Activated CD4-positive, alpha-beta T cell treated with anti-CD3 and anti-CD28 coated beads, Interleukin-2, amount 50 U/mL, for 16 hours (primary cell): ENCODE measurements around the gene GGT6.

Experiments used
- DNase-seq: peaks from one replicate; pipeline ENCODE4 v3.0.0-alpha.2; 2020

Gene GGT6

GRCh38 chr17:4573669-4574068 is 13.3 kb upstream of the GGT6 start:
- peak; percentile 71 for DNase-seq

GRCh38 chr17:4573115-4573514 is 12.7 kb upstream of the GGT6 start:
- no peak for DNase-seq

- no peak for DNase-seq
These were observed 11.8 kb upstream of the GGT6 start for GRCh38 chr17:4572131-4572530.

- DNase-seq, result no peak
These were observed 9.2 kb upstream of the GGT6 start for GRCh38 chr17:4569591-4569990.

GRCh38 chr17:4566785-4567184 is 6.4 kb upstream of the GGT6 start:
- peak; percentile 60 for DNase-seq

- peak; percentile 79 for DNase-seq
These were observed 5.1 kb upstream of the GGT6 start for GRCh38 chr17:4565209-4566141.

- DNase-seq, result no peak
These were observed 1.9 kb upstream of the GGT6 start for GRCh38 chr17:4562015-4562969.

GRCh38 chr17:4560837-4561256 is 470 bp upstream of the GGT6 start:
- no peak for DNase-seq

- no peak for DNase-seq
These were observed 411 bp downstream of the GGT6 start for GRCh38 chr17:4559966-4560365.

- no peak for DNase-seq
These were observed 1.1 kb downstream of the GGT6 start for GRCh38 chr17:4559139-4559791.

GRCh38 chr17:4558347-4558971 is 1.9 kb downstream of the GGT6 start:
- no peak for DNase-seq

- DNase-seq, result no peak
These were observed 2.6 kb downstream of the GGT6 start for GRCh38 chr17:4557626-4558346.

GRCh38 chr17:4556996-4557395 is 3.4 kb downstream of the GGT6 start:
- DNase-seq, result no peak

- no peak for DNase-seq
These were observed 4.3 kb downstream of the GGT6 start for GRCh38 chr17:4555873-4556759.

GRCh38 chr17:4554997-4555799 is 5.2 kb downstream of the GGT6 start, which contains the start of gene MYBBP1A:
MYBBP1A (minus strand) TSS chr17:4555384; CDS start chr17:4555324, 60 bp downstream.
- DNase-seq, result peak; percentile 97

- no peak for DNase-seq
These were observed 5.9 kb downstream of the GGT6 start for GRCh38 chr17:4554441-4554996.

GRCh38 chr17:4553669-4554068 is 6.7 kb downstream of the GGT6 start:
- DNase-seq, result no peak

- no peak for DNase-seq
These were observed 8.4 kb downstream of the GGT6 start for GRCh38 chr17:4551796-4552525.

GRCh38 chr17:4551141-4551540 is 9.2 kb downstream of the GGT6 start:
- peak; percentile 21 for DNase-seq
